CD14-positive monocyte (primary cell): ENCODE measurements around the gene LGI2. TPM values are rescaled to one million over a fixed set of nuclear protein-coding genes. Genes with fewer than 3 reads are reported as not detected.

Source experiments
- DNase-seq, 3 donors: peaks; one replicate each; pipeline ENCODE4 v3.0.0-alpha.2; 2011 to 2022
- H2AFZ ChIP-seq: 2 replicates; pipeline ENCODE4 v1.6.0; 2012; ENCODE audit warnings: mild to moderate bottlenecking, low read depth, low read length, inconsistent platforms; ENCODE audit not compliant: insufficient read depth, poor library complexity, severe bottlenecking
- H3K27ac ChIP-seq, 2 donors: 1 replicate in 1 of 2; 2 replicates in 1 of 2; pipeline ENCODE4 v1.5.1; 2012 to 2013; ENCODE audit warnings: low read length in 2 of 2, control low read depth in 1 of 2, inconsistent platforms in 1 of 2, low read depth in 1 of 2, mild to moderate bottlenecking in 1 of 2
- H3K27me3 ChIP-seq, 2 donors: one replicate each; pipeline versions ENCODE4 v1.6.0 to v1.6.1; 2011 to 2013; ENCODE audit warnings: low read length in 2 of 2; ENCODE audit not compliant: control insufficient read depth in 2 of 2, insufficient read depth in 2 of 2
- H3K36me3 ChIP-seq, 2 donors: replicated peaks in 1 of 2; 1 replicate in 1 of 2; 2 replicates in 1 of 2; pipeline versions ENCODE4 v1.5.1 to v1.6.1; 2012 to 2013; ENCODE audit warnings: low read length in 2 of 2, control low read depth in 1 of 2, inconsistent platforms in 1 of 2, mild to moderate bottlenecking in 1 of 2; ENCODE audit not compliant: insufficient read depth in 2 of 2, control insufficient read depth in 1 of 2
- H3K4me1 ChIP-seq, 2 donors: 1 replicate in 1 of 2; 2 replicates in 1 of 2; pipeline versions ENCODE4 v1.5.1 to v1.6.1; 2012 to 2013; ENCODE audit warnings: low read length in 2 of 2, control low read depth in 1 of 2, inconsistent platforms in 1 of 2, mild to moderate bottlenecking in 1 of 2, moderate library complexity in 1 of 2; ENCODE audit not compliant: insufficient read depth in 2 of 2, control insufficient read depth in 1 of 2
- H3K4me2 ChIP-seq: replicated peaks from 2 replicates; pipeline ENCODE3; 2012; ENCODE audit warnings: low read length, moderate library complexity, mild to moderate bottlenecking; ENCODE audit not compliant: poor library complexity, severe bottlenecking; ENCODE audit errors: extremely low read depth
- H3K4me3 ChIP-seq, 3 experiments: fragments of 200-600 bp in 1 of 3; sonication (generic) in 1 of 3; replicated peaks in 1 of 3; 1 replicate in 2 of 3; 2 replicates in 1 of 3; pipeline ENCODE4 v1.5.1; 2011 to 2013; ENCODE audit warnings: low read length in 3 of 3, mild to moderate bottlenecking in 3 of 3, control low read depth in 2 of 3, low read depth in 2 of 3, inconsistent platforms in 1 of 3, moderate library complexity in 1 of 3
- H3K79me2 ChIP-seq: 2 replicates; pipeline ENCODE4 v1.6.0; 2012; ENCODE audit warnings: mild to moderate bottlenecking, control low read depth, inconsistent platforms, low read length, moderate library complexity; ENCODE audit not compliant: insufficient read depth
- H3K9ac ChIP-seq: 2 replicates; pipeline ENCODE4 v1.6.0; 2017; ENCODE audit warnings: low read length, mild to moderate bottlenecking; ENCODE audit not compliant: insufficient read depth, poor library complexity, severe bottlenecking
- H3K9me3 ChIP-seq, 2 donors: replicated peaks in 1 of 2; 1 replicate in 1 of 2; 2 replicates in 1 of 2; pipeline versions ENCODE4 v1.5.1 to v1.6.1; 2012 to 2013; ENCODE audit warnings: low read length in 2 of 2, control low read depth in 1 of 2; ENCODE audit not compliant: control insufficient read depth in 1 of 2, insufficient read depth in 1 of 2
- H4K20me1 ChIP-seq: 2 replicates; pipeline ENCODE4 v1.6.0; 2012; ENCODE audit warnings: mild to moderate bottlenecking, low read length, control low read depth, moderate library complexity; ENCODE audit not compliant: insufficient read depth
- H3K27ac Mint-ChIP-seq, 7 donors: one replicate each; pipeline ENCODE4 v1.8.0; 2020; ENCODE audit warnings: mild to moderate bottlenecking in 7 of 7, mixed read lengths in 7 of 7, moderate library complexity in 6 of 7, inconsistent platforms in 2 of 7
- H3K27me3 Mint-ChIP-seq, 3 donors: one replicate each; pipeline ENCODE4 v1.8.0; 2021 to 2022; ENCODE audit warnings: low read depth in 3 of 3, mild to moderate bottlenecking in 3 of 3, mixed read lengths in 3 of 3, moderate library complexity in 3 of 3, inconsistent platforms in 1 of 3
- H3K36me3 Mint-ChIP-seq, 2 donors: one replicate each; pipeline ENCODE4 v1.8.0; 2020; ENCODE audit warnings: mixed read lengths in 2 of 2, inconsistent platforms in 1 of 2, mild to moderate bottlenecking in 1 of 2
- H3K4me1 Mint-ChIP-seq: one replicate; pipeline ENCODE4 v1.8.0; 2020; ENCODE audit warnings: mild to moderate bottlenecking, mixed read lengths
- H3K4me3 Mint-ChIP-seq, 2 donors: one replicate each; pipeline ENCODE4 v1.8.0; 2020; ENCODE audit warnings: mild to moderate bottlenecking in 2 of 2, mixed read lengths in 2 of 2, moderate library complexity in 1 of 2
- H3K9me3 Mint-ChIP-seq, 7 donors: one replicate each; pipeline ENCODE4 v1.8.0; 2020 to 2022; ENCODE audit warnings: mixed read lengths in 7 of 7, mild to moderate bottlenecking in 6 of 7, moderate library complexity in 6 of 7, inconsistent platforms in 2 of 7
- CTCF ChIP-seq: fragments of 200-600 bp; IDR thresholded peaks from one replicate; pipeline ENCODE4 v1.8.0; 2022; ENCODE audit warnings: antibody characterized with exemption, mild to moderate bottlenecking
- WGBS: methylation state at CpG from one replicate; pipeline ENCODE4 v1.1.5; 2013; ENCODE audit warnings: missing lambda C conversion rate; ENCODE audit not compliant: insufficient coverage; 5-methylcytosine and 5-hydroxymethylcytosine counted together
- intact Hi-C, 2 donors: fragments of 100-400 bp; cut with micrococcal nuclease; formaldehyde crosslinking; loops; one replicate each; pipeline versions ENCODE4 v1.15.0 to v1.15.1; 2023
- polyA plus RNA-seq, 3 donors: library from polyadenylated mRNA; depleted of rRNA in 1 of 3; unstranded in 2 of 3; stranded (reverse) in 1 of 3; fragments of 300-500 nt in 2 of 3; fragments of >200 nt in 1 of 3; fragmentation: Illumina TruSeq in 2 of 3; gene quantifications; 1 replicate in 2 of 3; 2 replicates in 1 of 3; pipeline ENCODE4 v1.2.3, GENCODE V29; 2012 to 2021

The LGI2 gene
- polyA plus RNA-seq, 3 donors = 0.30 to 0.33 TPM; not detected in 1

GRCh38 chr4:24978291-24979075 is 52.3 kb downstream of the LGI2 start:
- no peak for TF ChIP-seq CTCF
- H3K36me3 Mint-ChIP-seq = peaks cover 0 to 3% of the 10 kb centered on the region in 2 donors
- Histone ChIP-seq H3K4me2 (peak overlapping the region; percentile 68), H2AFZ (peak overlapping the region; percentile 35), H3K9ac (peak overlapping the region; percentile 53), H4K20me1 (no peaks in the 10 kb centered on the region), H3K79me2 (peaks cover 4% of the 10 kb centered on the region), H3K4me3 (peak overlapping the region in 2 of 3 experiments; percentile 70 to 92), H3K27ac (peak overlapping the region; percentile 38 to 83), H3K27me3 (no peaks in the 10 kb centered on the region), H3K4me1 (peaks cover 72 to 76% of the 10 kb centered on the region in 2 donors), H3K36me3 (no peaks in the 10 kb centered on the region), H3K9me3 (no peaks in the 10 kb centered on the region)
- intact Hi-C loops = loop anchor here (5.0 to 10.0 kb wide), 3 partner anchors 51 to 186 kb away; partner anchors contain the start of genes CCDC149 (in 1 of the 2) and SEPSECS (in 1 of the 2)
- H3K4me1 Mint-ChIP-seq = peaks cover 69% of the 10 kb centered on the region
- H3K27me3 Mint-ChIP-seq = peaks cover 0 to 2% (median 1%) of the 10 kb centered on the region in 3 donors
- H3K27ac Mint-ChIP-seq = peak overlapping the region; percentile 90 to 97 (median 97)
- peak; percentile 56 to 85 (median 77) for DNase-seq
- H3K4me3 Mint-ChIP-seq = peak overlapping the region; percentile 69 to 86
- H3K9me3 Mint-ChIP-seq = no peaks in the 10 kb centered on the region
- WGBS = 10% methylated on average over 8 of the region's 9 CpGs

DNA sequence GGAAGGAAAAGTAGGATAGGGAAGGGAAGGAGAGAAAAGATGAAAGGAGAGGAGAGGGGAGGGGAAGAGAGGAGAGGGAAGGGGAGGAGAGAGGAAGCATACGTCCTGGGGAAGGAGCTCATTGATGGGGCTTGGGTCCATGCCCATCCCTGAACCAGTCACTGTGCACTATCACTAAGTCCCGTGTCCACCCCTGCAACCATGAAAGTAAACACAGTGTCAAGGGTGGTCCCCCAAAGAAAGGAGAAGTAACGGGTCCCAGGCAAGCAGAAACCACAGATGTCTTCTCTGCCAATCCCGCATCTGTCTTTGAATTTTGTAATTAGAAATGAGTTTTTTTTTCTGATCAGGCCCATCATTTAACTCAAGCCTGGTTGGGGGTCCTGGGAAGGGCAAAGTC is 55.2 kb downstream of the LGI2 start:
- Histone ChIP-seq H3K4me1 (peaks cover 88 to 91% of the 10 kb centered on the region in 2 donors), H3K27ac (peak overlapping the region; percentile 83 to 85), H3K4me2 (peak overlapping the region; percentile 72), H3K9ac (no peak overlapping the region), H3K36me3 (no peaks in the 10 kb centered on the region), H3K79me2 (peaks cover 4% of the 10 kb centered on the region), H3K9me3 (no peaks in the 10 kb centered on the region), H3K27me3 (no peaks in the 10 kb centered on the region), H2AFZ (peak overlapping the region; percentile 38), H3K4me3 (peak overlapping the region in 1 of 3 experiments; percentile 71), H4K20me1 (no peaks in the 10 kb centered on the region)
- no peaks in the 10 kb centered on the region for H3K9me3 Mint-ChIP-seq
- intact Hi-C loops = loop anchor here (5.0 to 10.0 kb wide), 3 partner anchors 48 to 189 kb away; partner anchors contain the start of genes CCDC149 (in 1 of the 2) and SEPSECS (in 1 of the 2)
- DNase-seq = peak; percentile 19 to 57 (median 19)
- TF ChIP-seq CTCF = no peak
- peak overlapping the region; percentile 89 to 97 (median 94) for H3K27ac Mint-ChIP-seq
- peak overlapping the region; percentile 64 to 78 for H3K4me3 Mint-ChIP-seq
- H3K36me3 Mint-ChIP-seq = peaks cover 0 to 4% of the 10 kb centered on the region in 2 donors
- 0% methylated on average over 1 of the region's 4 CpGs for WGBS
- peaks cover 0 to 3% (median 0%) of the 10 kb centered on the region in 3 donors for H3K27me3 Mint-ChIP-seq
- peaks cover 94% of the 10 kb centered on the region for H3K4me1 Mint-ChIP-seq
